Lower leg skin (tissue), 4 donors: ENCODE results near the gene APCDD1L. TPM values are rescaled to one million over a fixed set of nuclear protein-coding genes. Genes with fewer than 3 reads are reported as not detected.

ENCODE experiments used
- DNase-seq, 2 donors: peaks; one replicate each; pipeline ENCODE4 v3.0.0-alpha.2; 2019; ENCODE audit warnings: low spot score in 2 of 2
- H3K4me3 ChIP-seq: fragments of 200-600 bp; sonication (generic); 2 replicates; pipeline ENCODE4 v1.5.1; 2017; ENCODE audit warnings: mild to moderate bottlenecking, low read depth; ENCODE audit not compliant: poor library complexity, severe bottlenecking
- CTCF ChIP-seq, 3 donors: fragments of 450-650 bp; IDR thresholded peaks; one replicate each; pipeline ENCODE4 v1.5.1; 2016; ENCODE audit warnings: antibody characterized with exemption in 3 of 3, mild to moderate bottlenecking in 3 of 3, moderate library complexity in 2 of 3
- POLR2A ChIP-seq, 2 donors: fragments of 450-650 bp; IDR thresholded peaks; one replicate each; pipeline ENCODE4 v1.6.1; 2016 to 2017; ENCODE audit warnings: antibody characterized with exemption in 2 of 2, mild to moderate bottlenecking in 1 of 2, moderate library complexity in 1 of 2
- WGBS, 2 donors: methylation state at CpG; one replicate each; pipeline ENCODE4 v1.1.5; 2018; 5-methylcytosine and 5-hydroxymethylcytosine counted together
- intact Hi-C: fragments of 100-400 bp; cut with DNase I; formaldehyde crosslinking; loops from one replicate; pipeline ENCODE4 v1.15.0; 2023; ENCODE audit warnings: low total_unique reads
- total RNA-seq, 4 donors: library from RNA; depleted of rRNA; stranded (reverse); fragments of >200 nt; gene quantifications; one replicate each; pipeline ENCODE4 v1.1.0, GENCODE V29; 2016

The APCDD1L gene
- total RNA-seq, 4 donors from 2014 or later = 0.49 to 2.4 (median 1.4) TPM

GRCh38 chr20:58523072-58523970 lies 8.1 kb upstream of the APCDD1L start:
- TF ChIP-seq POLR2A (IDR thresholded peaks at IDR 0.05) (no peak), CTCF (IDR thresholded peaks at IDR 0.05) (no peak)
- WGBS, 2 donors = 46 to 55% methylated on average over 15 to 19 of the region's 19 CpGs
- intact Hi-C loops = no loop called here
- DNase-seq = peak in 1 of 2 donors; percentile 59
- H3K4me3 ChIP-seq = no peak overlapping the region

GRCh38 chr20:58522666-58523065 lies 7.5 kb upstream of the APCDD1L start:
- H3K4me3 ChIP-seq = no peak overlapping the region
- peak in 1 of 2 donors; percentile 6 for DNase-seq
- TF ChIP-seq CTCF (IDR thresholded peaks at IDR 0.05) (no peak), POLR2A (IDR thresholded peaks at IDR 0.05) (no peak)
- intact Hi-C loops = no loop called here
- WGBS, 2 donors = 58 to 73% methylated on average over 3 of the region's 3 CpGs

GRCh38 chr20:58521763-58522162 lies 6.6 kb upstream of the APCDD1L start:
- TF ChIP-seq POLR2A (IDR thresholded peaks at IDR 0.05) = no peak
- no peak for TF ChIP-seq CTCF (IDR thresholded peaks at IDR 0.05)
- H3K4me3 ChIP-seq = no peak overlapping the region
- WGBS, 2 donors = 79 to 86% methylated on average over 10 of the region's 10 CpGs
- peak in 1 of 2 donors; percentile 58 for DNase-seq
- intact Hi-C loops = no loop called here

- DNase-seq = peak in 1 of 2 donors; percentile 39
- WGBS, 2 donors = 80% methylated on average over 5 of the region's 5 CpGs
- intact Hi-C loops = no loop called here
- TF ChIP-seq CTCF (IDR thresholded peaks at IDR 0.05) (no peak), POLR2A (IDR thresholded peaks at IDR 0.05) (no peak)
- H3K4me3 ChIP-seq = no peak overlapping the region
Observed at GRCh38 chr20:58519940-58520712, 4.9 kb upstream of the APCDD1L start.

GRCh38 chr20:58518896-58519593 lies 3.8 kb upstream of the APCDD1L start:
- intact Hi-C loops = no loop called here
- 80 to 82% methylated on average over 7 of the region's 7 CpGs for WGBS, 2 donors
- H3K4me3 ChIP-seq = no peak overlapping the region
- peak in 1 of 2 donors; percentile 73 for DNase-seq
- TF ChIP-seq CTCF (IDR thresholded peaks at IDR 0.05) (no peak), POLR2A (IDR thresholded peaks at IDR 0.05) (no peak)
